Upper lobe of right lung (tissue), 1 donor: ENCODE measurements around the gene CCNL2. TPM values are rescaled to one million over a fixed set of nuclear protein-coding genes. Genes with fewer than 3 reads are reported as not detected.
"Not testable (repeated sequence)": the region's sequence is repeated elsewhere in the genome, so short reads cannot be mapped to it uniquely, and the experiment has no call there.

Experiments used
- ATAC-seq: fragments of 200-7000 bp; cut with Tn5 transposase; one replicate; pipeline ENCODE4 v1.9.1; 2020; ENCODE audit warnings: mild to moderate bottlenecking, moderate library complexity
- DNase-seq: peaks from one replicate; pipeline ENCODE4 v3.0.0-alpha.2; 2020
- H3K27ac ChIP-seq: fragments of 200-600 bp; one replicate; pipeline ENCODE4 v1.8.0; 2022
- H3K27me3 ChIP-seq: fragments of 200-600 bp; one replicate; pipeline ENCODE4 v1.8.0; 2022; ENCODE audit warnings: mild to moderate bottlenecking
- H3K36me3 ChIP-seq: fragments of 200-600 bp; one replicate; pipeline ENCODE4 v1.8.0; 2022
- H3K4me1 ChIP-seq: fragments of 200-600 bp; one replicate; pipeline ENCODE4 v1.8.0; 2022
- H3K4me3 ChIP-seq: fragments of 200-600 bp; one replicate; pipeline ENCODE4 v1.8.0; 2022; ENCODE audit warnings: mild to moderate bottlenecking
- H3K9me3 ChIP-seq: fragments of 200-600 bp; one replicate; pipeline ENCODE4 v1.8.0; 2022
- intact Hi-C: fragments of 100-400 bp; cut with DNase I; formaldehyde crosslinking; loops from one replicate; pipeline ENCODE4 v1.11.0; 2022
- long read RNA-seq: library from polyadenylated mRNA; unstranded; transcript quantifications from one replicate; pipeline ENCODE4 v2.0.0, GENCODE V29; 2021
- total RNA-seq: library from RNA; stranded (reverse); fragmentation: NEBNext Ultra II Directional; extraction: Animal tissue kit (Norgen Biotek cat#: 25700); gene quantifications from one replicate; pipeline ENCODE4 v1.2.1, GENCODE V29; 2021
- TF ChIP-seq, protein P1 (sequence below): fragments of 200-600 bp; IDR thresholded peaks from one replicate; pipeline ENCODE4 v1.8.0; 2022; ENCODE audit warnings: antibody characterized with exemption
- donor health status: DM: no; HTN: yes; CAD: no; lungs with severe emphysema.

The CCNL2 gene
- total RNA-seq, result 165 TPM
- long read RNA-seq, transcript CCNL2-204 (6 exons, 3,082 nt), result major isoform, 55 of 242 reads
- long read RNA-seq, transcript CCNL2-202 (6 exons, 1,186 nt), result minor isoform, 11 of 242 reads
- long read RNA-seq, transcript CCNL2-201 (11 exons, 2,305 nt), result minor isoform, 13 of 242 reads
- long read RNA-seq, partial matches to known transcripts, result 36 of 242 reads
- long read RNA-seq, other reads (novel, unspliced or antisense), result 125 of 242 reads

DNA sequence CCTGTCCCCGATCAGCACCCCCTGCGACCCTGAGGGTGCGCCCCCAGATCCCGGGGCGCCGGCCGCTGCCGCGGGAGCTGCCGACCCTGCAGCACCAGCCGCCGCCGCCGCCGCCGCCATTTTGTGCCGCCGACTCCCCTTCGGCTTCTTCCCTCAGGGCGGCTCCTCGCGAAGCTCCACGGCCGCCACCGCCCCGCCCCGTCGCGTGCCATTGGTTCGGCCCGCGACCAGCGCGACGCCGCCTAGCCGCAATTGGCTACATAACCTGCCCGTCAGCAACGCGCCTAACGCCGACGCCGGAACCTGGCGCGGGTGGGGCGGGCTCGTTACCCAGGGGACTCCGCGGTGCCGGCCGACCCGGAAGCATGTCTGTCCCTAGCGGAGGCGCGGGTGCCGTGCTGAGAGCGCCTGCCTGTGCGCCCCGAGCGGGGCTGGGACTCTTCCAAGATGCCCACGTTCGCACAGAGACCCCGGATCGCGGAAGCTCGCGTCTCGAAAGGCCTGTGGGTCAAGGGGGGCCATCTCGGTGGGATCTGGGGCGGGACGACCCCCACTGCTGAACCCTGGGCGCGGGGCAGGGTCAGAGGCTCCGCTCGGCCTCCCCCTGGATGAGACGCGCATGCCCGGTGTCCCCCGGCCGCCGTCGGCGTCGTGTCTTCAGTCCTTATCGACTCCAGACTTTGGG is at the start of gene CCNL2:
TSS of gene CCNL2 (minus strand) at position 149 of the 685 bp plus-strand sequence. CDS start at position 120, 29 bp downstream.
- TF ChIP-seq, protein P1, sequence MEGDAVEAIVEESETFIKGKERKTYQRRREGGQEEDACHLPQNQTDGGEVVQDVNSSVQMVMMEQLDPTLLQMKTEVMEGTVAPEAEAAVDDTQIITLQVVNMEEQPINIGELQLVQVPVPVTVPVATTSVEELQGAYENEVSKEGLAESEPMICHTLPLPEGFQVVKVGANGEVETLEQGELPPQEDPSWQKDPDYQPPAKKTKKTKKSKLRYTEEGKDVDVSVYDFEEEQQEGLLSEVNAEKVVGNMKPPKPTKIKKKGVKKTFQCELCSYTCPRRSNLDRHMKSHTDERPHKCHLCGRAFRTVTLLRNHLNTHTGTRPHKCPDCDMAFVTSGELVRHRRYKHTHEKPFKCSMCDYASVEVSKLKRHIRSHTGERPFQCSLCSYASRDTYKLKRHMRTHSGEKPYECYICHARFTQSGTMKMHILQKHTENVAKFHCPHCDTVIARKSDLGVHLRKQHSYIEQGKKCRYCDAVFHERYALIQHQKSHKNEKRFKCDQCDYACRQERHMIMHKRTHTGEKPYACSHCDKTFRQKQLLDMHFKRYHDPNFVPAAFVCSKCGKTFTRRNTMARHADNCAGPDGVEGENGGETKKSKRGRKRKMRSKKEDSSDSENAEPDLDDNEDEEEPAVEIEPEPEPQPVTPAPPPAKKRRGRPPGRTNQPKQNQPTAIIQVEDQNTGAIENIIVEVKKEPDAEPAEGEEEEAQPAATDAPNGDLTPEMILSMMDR, result peak; percentile 64
- Histone ChIP-seq H3K9me3 (no peaks in the 10 kb centered on the region), H3K36me3 (peaks cover 68% of the 10 kb centered on the region), H3K27ac (peak within 1 kb of the TSS; percentile 94), H3K27me3 (no peaks in the 10 kb centered on the region), H3K4me1 (peaks cover 22% of the 10 kb centered on the region), H3K4me3 (peak within 1 kb of the TSS; percentile 99)
- DNase-seq, result peak; percentile 100
- intact Hi-C loops, result no loop called here
- peak; percentile 98 for ATAC-seq

- H3K27me3 ChIP-seq, H3K4me1 ChIP-seq, H3K27ac ChIP-seq, intact Hi-C loops, H3K4me3 ChIP-seq, H3K9me3 ChIP-seq, DNase-seq, H3K36me3 ChIP-seq, ATAC-seq: not testable (repeated sequence)
These were observed 47.5 kb upstream of the CCNL2 start for GRCh38 chr1:1446631-1447030.

GRCh38 chr1:1442069-1442770 is 43.1 kb upstream of the CCNL2 start:
- H3K27ac ChIP-seq, result peak overlapping the region; percentile 17
- H3K4me1 ChIP-seq, result peaks cover 19% of the 10 kb centered on the region
- ATAC-seq (peak; percentile 52), DNase-seq (no peak)
- TF ChIP-seq, protein P1, result no peak
- H3K36me3 ChIP-seq, result no peaks in the 10 kb centered on the region
- intact Hi-C loops, result no loop called here
- no peaks in the 10 kb centered on the region for H3K9me3 ChIP-seq
- H3K27me3 ChIP-seq, result no peaks in the 10 kb centered on the region
- no peak overlapping the region for H3K4me3 ChIP-seq

DNA sequence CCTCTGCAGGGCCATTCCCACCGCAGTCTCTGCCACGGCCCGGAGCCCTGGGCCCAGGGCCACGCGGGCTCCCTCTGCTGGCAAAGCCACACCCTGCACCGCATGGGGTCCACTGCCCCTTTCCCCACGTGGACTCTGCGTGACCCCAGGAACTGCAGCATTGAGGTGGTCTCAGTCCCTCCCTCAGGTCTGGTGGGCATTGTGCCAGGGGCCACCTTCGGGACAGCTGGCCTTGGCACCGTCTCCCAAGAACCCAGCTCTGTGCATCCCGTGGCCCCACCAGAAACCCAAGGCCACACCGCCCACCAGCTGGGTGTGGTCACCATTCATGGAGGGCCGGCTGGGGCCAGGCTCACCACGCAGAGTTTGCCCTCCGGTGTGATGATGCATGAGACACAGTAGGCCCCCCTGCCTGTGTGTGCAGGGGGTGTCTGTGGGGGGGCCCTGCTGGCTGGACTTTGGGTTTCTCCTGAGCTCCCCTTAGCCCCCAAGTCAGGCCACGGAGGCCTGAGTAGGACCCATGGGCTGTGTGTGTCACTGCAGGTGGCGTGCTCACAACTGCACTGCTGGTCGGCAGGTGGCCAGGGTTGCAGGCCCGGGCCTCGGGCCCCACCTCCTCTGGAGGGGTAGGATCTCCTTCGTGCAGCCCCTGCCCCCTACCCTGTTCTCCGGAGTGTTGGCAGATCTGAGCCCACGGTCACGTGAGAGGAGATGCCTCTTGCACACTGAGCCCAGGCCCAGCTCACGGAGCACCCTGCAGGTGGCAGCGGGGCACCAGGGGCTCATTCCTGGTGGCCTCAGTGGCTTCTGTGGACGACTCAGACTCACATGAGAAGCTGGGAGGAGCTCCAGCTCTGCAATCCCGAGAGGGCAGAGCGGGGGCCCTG is 42.1 kb upstream of the CCNL2 start:
- ATAC-seq (peak; percentile 77), DNase-seq (peak; percentile 80)
- H3K9me3 ChIP-seq, result no peaks in the 10 kb centered on the region
- H3K27me3 ChIP-seq, result no peaks in the 10 kb centered on the region
- TF ChIP-seq, protein P1, result peak; percentile 90
- intact Hi-C loops, result no loop called here
- H3K4me1 ChIP-seq, result peaks cover 21% of the 10 kb centered on the region
- no peak overlapping the region for H3K4me3 ChIP-seq
- H3K27ac ChIP-seq, result peak overlapping the region; percentile 17
- H3K36me3 ChIP-seq, result no peaks in the 10 kb centered on the region

GRCh38 chr1:1440262-1441001 is 41.3 kb upstream of the CCNL2 start:
- Histone ChIP-seq H3K4me1 (peaks cover 23% of the 10 kb centered on the region), H3K36me3 (no peaks in the 10 kb centered on the region), H3K4me3 (no peak overlapping the region), H3K9me3 (no peaks in the 10 kb centered on the region), H3K27me3 (no peaks in the 10 kb centered on the region), H3K27ac (no peak overlapping the region)
- ATAC-seq, result no peak
- DNase-seq, result no peak
- TF ChIP-seq, protein P1, result no peak
- intact Hi-C loops, result no loop called here
